SK-N-SH (cell line): Measurements from ENCODE around the gene AP3S2. TPM values are rescaled to one million over a fixed set of nuclear protein-coding genes. Genes with fewer than 3 reads are reported as not detected.

ENCODE experiments used
- CTCF ChIA-PET: fragments of 300-600, 350-600 bp; formaldehyde crosslinking; extraction: SDS; loops from one replicate; lab custom pipeline; 2021; lab: Yijun Ruan, JAX
- POLR2A ChIA-PET: fragments of 350-600 bp; sonication (Branson Sonifier 250); formaldehyde crosslinking; extraction: SDS; loops from one replicate; lab custom pipeline; 2020; ENCODE audit warnings: antibody characterized with exemption, inconsistent platforms; lab: Yijun Ruan, JAX
- DNase-seq: peaks from one replicate; pipeline ENCODE4 v3.0.0; 2012
- H2AFZ ChIP-seq: fragments of 200-600 bp; sonication (generic); 2 replicates; pipeline ENCODE4 v1.8.1; 2016; ENCODE audit warnings: antibody characterized with exemption, mild to moderate bottlenecking, low read depth
- H3F3A ChIP-seq: fragments of 200-600 bp; sonication (generic); replicated peaks from 2 replicates; pipeline ENCODE3; 2016; ENCODE audit warnings: antibody characterized with exemption, mild to moderate bottlenecking; ENCODE audit not compliant: insufficient read depth
- H3K27ac ChIP-seq, 2 experiments: fragments of 200-500 bp in 1 of 2; fragments of 200-600 bp in 1 of 2; sonication (Bioruptor generic) in 1 of 2; sonication (generic), shearing (Covaris generic) in 1 of 2; 2 replicates each; pipeline versions ENCODE4 v1.5.1 to v1.6.1; 2014 to 2016; ENCODE audit warnings: low read depth in 2 of 2, inconsistent platforms in 1 of 2, low read length in 1 of 2, mild to moderate bottlenecking in 1 of 2, mixed read lengths in 1 of 2
- H3K27me3 ChIP-seq: fragments of 200-600 bp; sonication (generic), shearing (Covaris generic); 2 replicates; pipeline ENCODE4 v1.6.1; 2016; ENCODE audit warnings: mixed run types; ENCODE audit not compliant: insufficient read depth
- H3K36me3 ChIP-seq, 2 experiments: fragments of 200-500 bp in 1 of 2; fragments of 200-600 bp in 1 of 2; sonication (Bioruptor generic) in 1 of 2; sonication (generic) in 1 of 2; replicated peaks in 1 of 2; 2 replicates each; pipeline versions ENCODE3 to v1.5.1; 2014 to 2016; ENCODE audit warnings: low read length in 1 of 2, mild to moderate bottlenecking in 1 of 2; ENCODE audit not compliant: insufficient read depth in 2 of 2, control insufficient read depth in 1 of 2
- H3K4me1 ChIP-seq, 2 experiments: fragments of 200-500 bp in 1 of 2; fragments of 200-600 bp in 1 of 2; sonication (Bioruptor generic) in 1 of 2; sonication (generic), shearing (Covaris generic) in 1 of 2; 2 replicates each; pipeline versions ENCODE4 v1.5.1 to v1.6.1; 2014 to 2016; ENCODE audit warnings: low read depth in 1 of 2, low read length in 1 of 2, mixed run types in 1 of 2; ENCODE audit not compliant: insufficient read depth in 2 of 2, control insufficient read depth in 1 of 2
- H3K4me2 ChIP-seq: fragments of 200-600 bp; sonication (generic), shearing (Covaris generic); 2 replicates; pipeline ENCODE4 v1.6.1; 2017; ENCODE audit warnings: mixed run types
- H3K4me3 ChIP-seq, 2 experiments: fragments of 200-500 bp in 1 of 2; fragments of 200-600 bp in 1 of 2; sonication (Bioruptor generic) in 1 of 2; sonication (generic), shearing (Covaris generic) in 1 of 2; 2 replicates each; pipeline versions ENCODE4 v1.5.1 to v1.8.1; 2014 to 2016; ENCODE audit warnings: low read depth in 2 of 2, inconsistent platforms in 1 of 2, low read length in 1 of 2, mild to moderate bottlenecking in 1 of 2, mixed read lengths in 1 of 2, moderate library complexity in 1 of 2
- H3K79me2 ChIP-seq: fragments of 200-600 bp; sonication (generic); 2 replicates; pipeline ENCODE4 v1.8.1; 2017; ENCODE audit warnings: mild to moderate bottlenecking; ENCODE audit not compliant: insufficient read depth
- H3K9ac ChIP-seq: fragments of 200-600 bp; sonication (generic); 2 replicates; pipeline ENCODE4 v1.6.1; 2017; ENCODE audit warnings: mixed run types
- H3K9me2 ChIP-seq: fragments of 200-600 bp; sonication (generic); 2 replicates; pipeline ENCODE4 v1.6.1; 2017; ENCODE audit warnings: mixed run types
- H3K9me3 ChIP-seq: fragments of 200-600 bp; sonication (generic); 2 replicates; pipeline ENCODE4 v1.6.1; 2017; ENCODE audit warnings: mixed run types, mild to moderate bottlenecking, moderate library complexity
- H4K20me1 ChIP-seq: fragments of 200-600 bp; sonication (generic); 2 replicates; pipeline ENCODE4 v1.6.1; 2017; ENCODE audit warnings: mild to moderate bottlenecking, mixed run types; ENCODE audit not compliant: insufficient read depth
- FOXJ3 ChIP-seq: sonication (generic); formaldehyde crosslinking; IDR thresholded peaks from 2 replicates; pipeline ENCODE4 v1.5.1; 2020; ENCODE audit warnings: mild to moderate bottlenecking, missing genetic modification reagents
- JUND ChIP-seq: IDR thresholded peaks from 2 replicates; pipeline ENCODE4 v1.4.0; 2012
- MAX ChIP-seq: IDR thresholded peaks from 2 replicates; pipeline ENCODE4 v1.4.0; 2012; ENCODE audit warnings: low read depth
- MXI1 ChIP-seq: IDR thresholded peaks from 2 replicates; pipeline ENCODE4 v1.6.1; 2012; ENCODE audit warnings: mild to moderate bottlenecking, low read depth, low read length, improper control_type of control experiment
- RCOR1 ChIP-seq: fragments of 150-350 bp; IDR thresholded peaks from 2 replicates; pipeline ENCODE4 v1.6.1; 2017; ENCODE audit warnings: antibody characterized with exemption, low read length
- USF1 ChIP-seq: IDR thresholded peaks from 2 replicates; pipeline ENCODE4 v1.4.0; 2012; ENCODE audit warnings: low read depth, borderline replicate concordance
- YY1 ChIP-seq: IDR thresholded peaks from 2 replicates; pipeline ENCODE4 v1.4.0; 2012; ENCODE audit warnings: low read depth, mild to moderate bottlenecking
- WGBS: methylation state at CpG from one replicate; pipeline ENCODE4 v1.1.6; 2017; ENCODE audit warnings: low lambda C conversion rate; 5-methylcytosine and 5-hydroxymethylcytosine counted together
- polyA plus RNA-seq, 3 experiments: library from polyadenylated mRNA; depleted of rRNA; stranded (reverse); fragments of >200 nt; gene quantifications; 2 replicates each; pipeline ENCODE4 v1.2.3, GENCODE V29; 2012

AP3S2 gene
- polyA plus RNA-seq, 1 of the 3 experiments (the other 2 are of a cell fraction), result 11.9 TPM

- POLR2A ChIA-PET, result no interaction called here
Measured at GRCh38 chr15:89860431-89860830, 33.4 kb downstream of the AP3S2 start.

GRCh38 chr15:89858661-89859458 is 34.9 kb downstream of the AP3S2 start:
- Histone ChIP-seq H3K27me3 (no peaks in the 10 kb centered on the region), H3K9me3 (no peaks in the 10 kb centered on the region), H3K9me2 (no peaks in the 10 kb centered on the region), H3K4me2 (no peak overlapping the region), H3K4me3 (no peak overlapping the region), H2AFZ (no peak overlapping the region), H3K9ac (no peak overlapping the region), H3K4me1 (peaks cover 0 to 2% of the 10 kb centered on the region in 2 experiments; a peak in 1 of 4 replicates), H3F3A (no peaks in the 10 kb centered on the region), H3K27ac (no peak overlapping the region), H3K79me2 (no peaks in the 10 kb centered on the region), H4K20me1 (no peaks in the 10 kb centered on the region), H3K36me3 (peaks cover 39 to 46% of the 10 kb centered on the region in 2 experiments)
- WGBS, result 88% methylated on average over 9 of the region's 9 CpGs
- TF ChIP-seq USF1 (no peak), FOXJ3 (no peak)
- POLR2A ChIA-PET, result no interaction called here
- no peak for DNase-seq
- CTCF ChIA-PET, result interaction anchor here (0.9 kb wide), 1 partner anchor 16 kb away, joined by 3 read pairs; no protein-coding TSS in a partner anchor

More at GRCh38 chr15:89860431-89860830, 33.4 kb downstream of the AP3S2 start:
- no peak overlapping the region for H2AFZ ChIP-seq
- no peaks in the 10 kb centered on the region for H3K9me2 ChIP-seq
- H3K9ac ChIP-seq, result no peak overlapping the region
- H3K4me2 ChIP-seq, result no peak overlapping the region
- H3K27ac ChIP-seq, result no peak overlapping the region
- H3K4me1 ChIP-seq, result peaks cover 0 to 2% of the 10 kb centered on the region in 2 experiments; a peak in 1 of 4 replicates
- CTCF ChIA-PET, result interaction anchor here (0.9 to 1.6 kb wide), 3 partner anchors 14 to 120 kb away, joined by 3 to 6 read pairs (median 6); no protein-coding TSS in a partner anchor
- DNase-seq, result no peak
- H3K27me3 ChIP-seq, result no peaks in the 10 kb centered on the region
- H3F3A ChIP-seq, result no peaks in the 10 kb centered on the region
- H4K20me1 ChIP-seq, result no peaks in the 10 kb centered on the region
- no peak for TF ChIP-seq USF1
- TF ChIP-seq RCOR1, result no peak
- TF ChIP-seq, all 33 proteins: peak for 0
- H3K36me3 ChIP-seq, result peaks cover 47 to 52% of the 10 kb centered on the region in 2 experiments
- WGBS, result 94% methylated on average over 3 of the region's 3 CpGs
- H3K79me2 ChIP-seq, result no peaks in the 10 kb centered on the region
- no peaks in the 10 kb centered on the region for H3K9me3 ChIP-seq
- H3K4me3 ChIP-seq, result no peak overlapping the region

- no peak overlapping the region for H3K4me3 ChIP-seq
- POLR2A ChIA-PET, result no interaction called here
- H3K4me1 ChIP-seq, result peaks cover 0 to 2% of the 10 kb centered on the region in 2 experiments; a peak in 1 of 4 replicates
- no peak overlapping the region for H3K27ac ChIP-seq
- no peaks in the 10 kb centered on the region for H3K27me3 ChIP-seq
- peaks cover 2% of the 10 kb centered on the region for H3F3A ChIP-seq
- H3K9me3 ChIP-seq, result no peaks in the 10 kb centered on the region
- TF ChIP-seq JUND (no peak), MAX (no peak), YY1 (no peak), MXI1 (no peak)
- CTCF ChIA-PET, result interaction anchor here (1.0 to 2.0 kb wide), 2 partner anchors 17 to 97 kb away, joined by 4 to 6 read pairs; no protein-coding TSS in a partner anchor
- no peaks in the 10 kb centered on the region for H3K9me2 ChIP-seq
- no peak overlapping the region for H3K9ac ChIP-seq
- H4K20me1 ChIP-seq, result no peaks in the 10 kb centered on the region
- 88% methylated on average over 3 of the region's 3 CpGs for WGBS
- H3K36me3 ChIP-seq, result peaks cover 33 to 39% of the 10 kb centered on the region in 2 experiments
- no peak overlapping the region for H3K4me2 ChIP-seq
- H3K79me2 ChIP-seq, result no peaks in the 10 kb centered on the region
- DNase-seq, result no peak
- H2AFZ ChIP-seq, result no peak overlapping the region
Measured at GRCh38 chr15:89857673-89858072, 36.1 kb downstream of the AP3S2 start.
